Posterior cingulate gyrus (tissue), 11 donors: ENCODE measurements around the gene GSPT1.
"Not testable (repeated sequence)": the region's sequence is repeated elsewhere in the genome, so short reads cannot be mapped to it uniquely, and the experiment has no call there.

Source experiments
- DNase-seq, 10 donors: peaks; one replicate each; pipeline versions ENCODE4 v3.0.0 to v3.0.0-alpha.2; 2020 to 2021; ENCODE audit warnings: mixed read lengths in 3 of 10
- intact Hi-C: fragments of 100-400 bp; cut with DNase I; formaldehyde crosslinking; loops from one replicate; pipeline ENCODE4 v1.15.1; 2023

Gene GSPT1

DNA sequence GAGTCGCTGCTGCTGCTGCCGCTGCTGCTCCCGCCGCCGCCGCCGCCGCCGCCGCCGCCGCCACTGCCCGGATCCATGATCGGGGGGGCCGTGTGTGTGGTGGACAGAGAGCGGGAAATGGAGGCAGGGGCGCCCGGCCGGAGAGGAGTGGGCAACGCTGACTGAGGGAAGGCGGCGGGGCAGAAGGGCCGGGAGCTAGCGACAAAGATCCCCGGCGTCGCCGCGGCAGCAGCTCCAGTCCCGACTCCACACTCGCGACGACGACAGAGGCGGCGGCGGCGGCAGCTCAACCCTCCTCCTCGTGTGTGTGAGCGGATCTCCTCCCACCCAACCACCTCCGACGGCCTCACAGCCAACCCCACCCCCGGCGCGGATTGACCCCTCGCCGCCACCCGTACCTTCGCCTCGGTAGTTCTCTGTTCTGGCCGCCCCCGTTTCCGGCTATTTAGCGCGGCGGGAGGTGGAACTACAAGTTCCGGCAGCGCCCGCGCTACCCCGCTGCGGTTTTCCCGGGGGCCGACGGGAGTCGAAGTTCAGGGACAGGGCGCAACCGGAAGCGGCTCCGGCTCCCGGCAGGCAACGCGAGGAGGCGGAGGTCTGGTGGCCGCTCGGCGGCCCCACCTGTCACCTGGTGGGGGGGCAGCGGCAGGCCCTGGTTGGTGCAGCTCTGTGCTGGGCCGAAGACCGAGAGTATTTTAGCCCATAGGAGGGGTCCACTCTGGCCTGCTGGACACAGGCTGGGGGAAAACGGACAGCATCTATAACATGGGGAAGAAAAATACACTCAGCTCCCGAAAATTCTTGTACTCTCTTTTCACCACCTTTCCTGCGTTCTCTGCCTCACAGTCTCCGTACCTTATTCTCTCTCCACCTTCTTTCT lies at the start of gene GSPT1:
TSS of gene GSPT1 (minus strand) at position 313 of the 880 bp plus-strand sequence. CDS start at position 77, 236 bp downstream.
- DNase-seq, result peak; percentile 98 to 100 (median 98)
- intact Hi-C loops, result loop anchor here (1.0 to 10.0 kb wide), 2 partner anchors 59 to 65 kb away; partner anchors contain the start of genes RSL1D1 and SNX29

DNA sequence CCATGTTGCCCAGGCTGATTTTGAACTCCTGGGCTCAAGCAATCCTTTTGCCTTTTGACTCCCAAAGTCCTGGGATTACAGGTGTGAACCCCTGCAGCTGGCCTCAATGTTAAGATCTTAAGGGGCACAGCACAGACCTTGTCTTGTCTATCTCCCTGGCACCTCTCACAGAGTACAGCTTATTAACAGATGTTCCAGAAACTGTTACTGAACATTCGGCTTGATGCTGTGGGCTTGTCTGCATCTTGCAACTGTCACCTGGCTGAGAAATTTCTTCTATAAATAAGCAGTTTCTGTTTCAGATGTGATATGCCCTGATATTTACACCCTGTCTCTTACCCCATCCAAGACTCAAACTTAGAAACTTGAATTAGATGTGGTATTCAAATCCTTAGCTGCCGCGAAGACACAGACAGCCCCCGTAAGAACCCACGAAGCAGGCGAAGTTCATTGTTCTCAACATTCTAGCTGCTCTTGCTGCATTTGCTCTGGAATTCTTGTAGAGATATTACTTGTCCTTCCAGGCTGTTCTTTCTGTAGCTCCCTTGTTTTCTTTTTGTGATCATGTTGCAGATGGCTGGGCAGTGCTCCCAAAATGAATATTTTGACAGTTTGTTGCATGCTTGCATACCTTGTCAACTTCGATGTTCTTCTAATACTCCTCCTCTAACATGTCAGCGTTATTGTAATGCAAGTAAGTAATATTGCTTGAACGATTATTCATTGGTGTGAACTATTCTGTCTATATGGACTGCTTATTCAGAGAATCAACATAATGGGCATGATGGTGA lies 49.2 kb upstream of the GSPT1 start, which contains the start of gene TNFRSF17:
TSS of gene TNFRSF17 (plus strand) at position 450 of the 791 bp plus-strand sequence. CDS start at position 565, 115 bp downstream.
- intact Hi-C loops, result no loop called here
- DNase-seq, result no peak

DNA sequence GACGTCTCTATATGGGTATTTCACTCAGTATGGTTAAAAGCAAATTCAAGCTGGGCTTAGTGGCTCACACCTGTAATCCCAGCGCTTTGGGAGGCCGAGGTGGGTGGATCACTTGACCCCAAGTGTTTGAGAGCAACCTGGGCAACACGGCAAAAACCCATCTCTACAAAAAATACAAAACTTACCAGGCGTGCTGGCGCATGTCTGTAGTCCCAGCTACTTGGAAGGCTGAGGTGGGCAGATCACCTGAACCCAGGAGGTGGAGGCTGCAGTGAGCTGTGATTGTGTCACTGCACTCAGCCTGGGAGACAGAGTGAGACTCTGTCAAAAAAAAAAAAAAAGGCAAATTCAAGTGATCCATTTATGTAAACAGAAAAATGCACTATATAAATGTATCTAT lies 48.0 kb upstream of the GSPT1 start:
- DNase-seq, result no peak
- intact Hi-C loops, result no loop called here

DNA sequence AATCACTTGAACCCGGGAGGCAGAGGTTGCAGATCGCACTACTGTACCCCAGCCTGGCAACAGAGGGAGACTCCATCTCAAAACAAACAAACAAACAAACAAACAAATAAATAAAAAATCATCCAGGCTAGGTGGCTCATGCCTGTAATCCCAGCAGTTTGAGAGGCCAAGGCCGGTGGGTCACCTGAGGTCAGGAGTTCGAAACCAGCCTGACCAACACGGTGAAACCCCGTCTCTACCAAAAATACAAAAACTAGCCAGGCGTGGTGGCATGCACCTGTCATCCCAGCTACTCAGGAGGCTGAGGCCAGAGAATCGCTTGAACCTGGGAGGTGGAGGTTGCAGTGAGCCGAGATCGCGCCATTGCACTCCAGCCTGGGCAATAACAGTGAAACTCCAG lies 47.2 kb upstream of the GSPT1 start:
- DNase-seq, intact Hi-C loops: not testable (repeated sequence)

DNA sequence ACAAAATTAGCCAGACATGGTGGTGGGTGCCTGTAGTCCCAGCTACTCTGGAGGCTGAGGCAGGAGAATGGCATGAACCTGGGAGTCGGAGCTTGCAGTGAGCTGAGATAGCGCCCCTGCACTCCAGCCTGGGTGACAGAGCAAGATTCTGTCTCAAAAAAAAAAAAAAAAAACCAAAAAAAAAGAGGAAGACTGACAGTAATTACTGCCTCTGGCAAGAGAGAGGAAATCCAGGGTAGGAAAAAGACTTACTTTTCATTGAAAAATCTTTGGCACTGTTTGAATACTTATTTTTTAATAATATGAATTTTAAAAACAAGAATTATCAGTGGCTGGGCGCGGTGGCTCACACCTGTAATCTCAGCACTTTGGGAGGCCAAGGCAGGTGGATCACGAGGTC lies 46.7 kb upstream of the GSPT1 start:
- DNase-seq, intact Hi-C loops: not testable (repeated sequence)

DNA sequence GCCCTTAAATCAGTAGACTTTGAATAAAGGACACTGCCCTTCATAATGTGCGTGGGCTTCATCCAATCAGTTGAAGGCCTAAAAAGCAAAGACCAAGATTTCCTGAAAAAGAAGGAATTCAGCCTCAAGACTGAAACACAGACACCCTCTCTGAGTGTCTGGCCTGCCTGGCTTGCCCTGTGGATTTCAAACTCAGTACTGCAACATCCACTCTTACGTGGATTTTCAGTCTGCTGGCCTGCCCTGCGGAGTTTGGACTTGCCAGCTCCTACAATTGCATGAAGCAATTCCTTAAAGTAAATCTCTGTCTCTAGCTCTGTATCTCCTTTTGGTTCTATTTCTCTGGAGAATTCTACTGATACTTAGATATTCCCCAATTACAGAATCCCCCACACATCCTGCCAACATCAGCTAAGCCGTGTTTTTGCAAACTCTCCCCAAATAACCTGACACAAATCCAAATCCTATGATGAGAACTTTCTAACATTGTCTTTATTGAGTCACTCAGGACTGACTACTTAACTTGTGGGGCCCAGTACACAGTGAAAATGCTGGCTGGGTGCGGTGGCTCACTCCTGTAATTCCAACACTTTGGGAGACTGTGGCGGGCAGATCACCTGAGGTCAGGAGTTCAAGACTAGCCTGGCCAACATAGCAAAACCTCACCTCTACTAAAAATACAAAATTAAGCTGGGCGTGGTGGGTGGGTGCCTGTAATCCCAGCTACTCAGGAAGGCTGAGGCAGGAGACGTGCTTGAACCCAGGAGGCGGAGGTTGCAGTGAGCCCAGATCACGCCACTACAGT lies 42.0 kb upstream of the GSPT1 start:
- DNase-seq, result no peak
- intact Hi-C loops, result no loop called here

DNA sequence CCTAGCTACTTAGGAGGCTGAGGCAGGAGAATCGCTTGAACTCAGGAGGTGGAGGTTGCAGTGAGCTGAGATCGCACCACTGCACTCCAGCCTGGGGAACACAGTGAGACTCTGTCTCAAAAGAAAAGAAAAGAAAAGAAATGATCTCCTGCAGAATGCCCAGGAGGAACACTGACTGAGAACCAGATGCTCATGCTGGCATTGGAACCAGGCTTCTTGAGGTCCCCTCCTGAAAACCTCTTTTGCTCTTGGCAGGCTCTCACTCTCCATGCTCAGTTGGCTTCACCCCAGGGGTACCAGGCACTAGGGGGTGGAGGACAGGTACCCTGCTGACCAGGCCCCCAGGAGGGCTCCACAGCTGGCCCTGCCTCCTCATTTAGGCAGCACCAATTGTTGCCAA lies 40.8 kb upstream of the GSPT1 start:
- intact Hi-C loops, result no loop called here
- DNase-seq, result no peak

DNA sequence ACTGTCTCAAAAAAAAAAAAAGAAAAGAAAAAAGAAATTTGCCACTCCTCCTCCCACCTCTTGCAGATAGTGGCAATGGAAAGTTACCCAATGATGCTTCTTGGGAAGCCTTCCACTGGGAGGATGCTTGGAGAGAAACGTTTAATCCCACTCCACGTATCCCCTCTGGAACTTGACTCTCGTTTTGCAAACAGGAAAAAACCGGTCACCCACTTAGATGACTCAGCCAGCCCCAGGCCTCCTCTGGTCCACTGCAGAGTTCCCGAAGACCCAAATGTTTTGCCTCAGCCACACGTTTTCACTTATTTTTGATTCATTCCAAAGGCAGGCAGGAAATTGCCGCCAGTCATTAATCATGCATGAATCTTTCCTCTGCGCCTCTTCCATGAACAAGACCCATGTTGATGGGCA lies 40.0 kb upstream of the GSPT1 start:
- DNase-seq, result no peak
- intact Hi-C loops, result no loop called here

DNA sequence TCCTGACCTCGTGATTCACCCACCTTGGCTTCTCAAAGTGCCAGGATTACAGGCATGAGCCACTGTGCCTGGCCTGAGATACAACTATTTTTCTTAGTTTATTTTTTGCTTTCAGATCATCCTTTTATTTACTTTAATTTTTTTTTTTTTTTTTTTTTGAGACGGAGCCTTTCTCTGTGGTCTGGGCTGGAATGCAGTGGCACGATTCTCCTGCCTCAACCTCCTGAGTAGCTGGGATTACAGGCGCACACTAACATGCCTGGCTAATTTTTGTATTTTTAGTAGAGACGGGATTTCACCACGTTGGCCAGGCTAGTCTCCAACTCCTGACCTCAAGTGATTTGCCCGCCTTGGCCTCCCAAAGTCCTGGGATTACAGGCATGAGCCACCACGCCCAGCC lies 37.8 kb upstream of the GSPT1 start:
- DNase-seq, result peak in 1 of 10 donors; percentile 10
- intact Hi-C loops, result not testable (repeated sequence)

DNA sequence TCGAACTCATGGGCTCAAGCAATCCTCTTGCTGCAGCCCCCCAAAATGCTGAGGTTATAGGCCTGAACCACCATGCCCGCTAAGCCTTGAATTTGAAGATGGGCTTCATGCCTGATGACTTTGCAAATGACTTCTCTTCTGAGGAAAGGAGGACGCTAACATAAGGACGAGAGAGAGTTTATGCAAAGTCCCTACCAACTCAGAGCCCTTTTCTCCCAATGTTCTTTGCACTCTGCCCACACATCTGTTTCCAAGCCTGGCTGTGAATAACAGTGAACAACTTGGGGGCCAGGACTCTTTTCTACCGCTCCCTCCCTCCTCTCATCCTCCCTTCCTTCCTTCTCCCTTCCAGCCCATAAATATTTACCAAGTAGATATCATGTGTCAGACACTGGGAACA lies 34.6 kb upstream of the GSPT1 start:
- DNase-seq, result no peak
- intact Hi-C loops, result no loop called here

DNA sequence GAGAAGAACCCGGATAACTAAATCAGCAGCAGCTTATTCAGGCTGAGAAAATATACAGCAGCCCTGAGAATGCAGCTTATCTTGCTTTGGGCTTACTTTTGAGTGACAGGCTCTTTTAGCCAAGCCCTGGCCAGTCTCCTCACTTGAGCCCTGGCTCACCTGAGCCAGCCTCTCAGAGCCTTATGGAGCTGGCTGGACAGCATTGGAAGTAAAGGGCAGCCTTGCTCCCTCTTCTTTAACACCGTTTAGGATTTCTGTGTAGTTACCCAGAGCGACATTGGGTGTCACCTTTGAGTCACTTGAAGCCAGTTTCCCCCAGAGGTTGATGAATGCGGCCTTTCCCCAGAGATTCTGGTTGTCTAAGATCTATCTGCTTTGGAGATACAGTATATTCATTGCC lies 33.8 kb upstream of the GSPT1 start:
- DNase-seq, result peak in 4 of 10 donors; percentile 30 to 48 (median 38)
- intact Hi-C loops, result loop anchor here (1.0 kb wide), 1 partner anchor 119 kb away; no protein-coding TSS in a partner anchor

DNA sequence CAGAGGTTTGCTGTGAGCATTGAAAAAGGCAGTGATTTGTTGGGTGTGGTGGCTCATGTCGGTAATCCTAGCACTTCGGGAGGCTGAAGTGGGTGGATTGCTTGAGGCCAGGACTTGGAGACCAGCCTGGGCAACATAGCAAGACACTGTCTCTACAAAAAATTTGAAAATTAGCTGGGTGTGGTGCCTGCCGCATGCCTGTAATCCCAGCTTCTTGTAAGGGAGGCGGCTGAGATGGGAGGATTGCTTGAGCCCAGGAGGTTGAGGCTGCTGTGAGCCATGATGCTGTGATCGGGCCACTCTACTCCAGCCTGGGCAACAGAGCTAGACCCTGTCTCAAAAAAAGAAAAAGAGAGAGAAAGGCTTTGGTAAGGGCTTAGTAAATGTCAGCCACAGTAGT lies 33.1 kb upstream of the GSPT1 start:
- intact Hi-C loops, result loop anchor here (1.0 kb wide), 1 partner anchor 119 kb away; no protein-coding TSS in a partner anchor
- no peak for DNase-seq

DNA sequence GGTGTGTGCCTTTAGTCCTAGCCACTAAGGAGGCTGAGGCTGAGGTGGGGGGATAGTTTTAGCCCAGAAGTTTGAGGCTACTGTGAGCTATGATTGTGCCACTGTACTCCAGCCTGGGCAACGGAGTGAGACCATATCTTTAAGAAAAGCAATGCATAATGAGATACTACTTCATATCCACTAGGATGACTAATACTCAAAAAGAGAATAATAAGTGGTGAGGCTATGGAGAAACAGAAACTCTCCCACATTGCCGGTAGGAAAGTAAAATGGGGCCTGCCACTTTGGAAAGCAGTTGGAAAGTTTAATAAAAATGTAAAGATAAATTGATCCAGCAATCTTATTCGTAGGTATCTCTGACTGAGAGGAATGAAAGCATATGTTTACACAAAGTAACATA lies 30.7 kb upstream of the GSPT1 start:
- no peak for DNase-seq
- intact Hi-C loops, result no loop called here

DNA sequence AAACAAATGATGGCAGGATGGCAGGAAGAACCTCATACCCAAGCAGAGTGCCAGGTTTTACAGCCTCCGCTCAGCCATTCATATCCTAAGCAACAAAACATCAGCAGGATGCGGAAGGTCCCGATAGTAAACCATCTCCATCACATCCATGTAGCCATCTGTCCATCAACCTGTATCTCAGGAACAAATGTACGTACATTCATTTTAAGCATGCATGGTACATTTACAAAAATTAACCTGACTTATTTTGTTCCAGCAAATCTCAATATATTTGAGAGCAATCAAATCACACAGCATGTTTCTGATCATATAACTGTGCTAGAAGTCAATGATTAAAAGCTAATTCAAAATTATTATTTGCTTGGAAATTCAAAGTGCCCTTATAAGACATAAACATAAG lies 26.2 kb upstream of the GSPT1 start, which contains the start of gene NPIPB2:
TSS of gene NPIPB2 (minus strand) at position 101 of the 400 bp plus-strand sequence. CDS start at position 101, 0 bp downstream.
- intact Hi-C loops, DNase-seq: not testable (repeated sequence)

DNA sequence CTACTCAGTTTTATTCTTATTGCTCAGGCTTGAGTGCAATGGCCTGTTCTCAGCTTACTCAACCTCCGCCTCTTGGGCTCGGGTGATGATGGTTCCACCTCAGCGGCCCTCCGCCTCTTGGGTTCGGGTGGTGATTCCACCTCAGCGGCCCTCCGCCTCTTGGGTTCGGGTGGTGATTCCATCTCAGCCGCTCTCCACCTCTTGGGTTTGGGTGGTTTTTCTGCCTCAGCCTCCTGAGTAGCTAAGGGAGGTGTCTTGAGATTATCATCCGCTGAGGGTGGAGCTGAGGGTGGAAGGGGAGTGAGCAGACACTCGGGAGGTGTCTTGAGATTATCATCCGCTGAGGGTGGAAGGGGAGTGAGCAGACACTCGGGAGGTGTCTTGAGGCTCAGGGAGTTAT lies 11.6 kb upstream of the GSPT1 start:
- intact Hi-C loops, DNase-seq: not testable (repeated sequence)

DNA sequence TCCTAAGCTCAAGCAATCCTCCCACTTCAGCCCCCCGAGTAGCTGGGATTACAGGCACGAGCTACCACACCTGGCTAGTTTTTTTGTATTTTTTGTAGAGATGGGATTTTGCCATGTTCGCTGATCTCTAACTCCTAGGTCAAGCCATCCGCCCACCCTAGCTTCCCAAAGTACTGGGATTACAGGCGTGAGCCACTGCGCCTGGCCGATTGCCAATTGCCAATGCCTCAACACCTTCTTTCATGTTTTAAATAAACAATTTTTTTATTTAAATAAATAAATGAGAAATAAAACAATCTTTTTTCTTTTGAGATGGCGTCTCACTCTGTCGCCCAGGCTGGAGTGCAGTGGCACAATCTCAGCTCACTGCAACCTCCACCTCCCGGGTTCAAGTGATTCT lies 8.3 kb upstream of the GSPT1 start:
- peak in 1 of 10 donors; percentile 76 for DNase-seq
- intact Hi-C loops, result not testable (repeated sequence)

DNA sequence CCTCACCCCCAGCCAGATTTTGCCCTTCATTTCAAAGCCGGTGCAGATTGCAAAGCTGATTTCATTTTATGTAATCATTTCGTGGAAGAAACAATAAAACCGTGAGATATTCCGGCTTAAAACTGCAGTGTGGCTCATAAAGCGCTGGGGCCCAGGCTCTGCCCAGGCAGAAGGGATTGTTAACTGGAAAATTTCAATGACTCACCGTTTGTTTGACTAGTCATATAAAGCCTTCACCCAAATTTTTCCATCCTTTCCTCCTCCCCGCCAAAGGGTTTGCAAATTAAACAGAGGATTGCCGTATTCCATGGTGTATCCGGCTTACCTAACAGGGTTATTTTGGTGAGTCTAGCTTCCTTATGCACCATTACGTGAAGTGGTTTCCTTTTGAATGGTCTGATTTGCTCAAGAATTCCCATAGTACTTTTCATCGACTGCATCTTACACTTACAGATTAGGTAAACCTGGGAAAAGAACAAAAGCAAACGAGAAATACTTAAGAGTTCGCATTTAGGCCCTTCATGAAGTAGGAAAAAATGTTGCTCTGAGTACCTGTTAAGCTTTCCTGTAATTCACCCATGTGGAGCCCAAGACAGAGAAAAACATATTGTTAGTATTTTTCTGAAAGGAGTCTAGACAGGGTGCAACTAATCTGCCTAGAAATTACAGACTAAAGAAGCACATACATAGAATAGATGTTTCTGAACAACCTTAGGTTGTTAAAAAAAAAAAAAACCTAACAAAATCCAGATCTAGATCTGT lies 949 bp upstream of the GSPT1 start:
- intact Hi-C loops, result loop anchor here (1.0 to 10.0 kb wide), 2 partner anchors 58 to 65 kb away; partner anchors contain the start of genes RSL1D1 and SNX29
- peak in 2 of 10 donors; percentile 3 to 16 for DNase-seq

DNA sequence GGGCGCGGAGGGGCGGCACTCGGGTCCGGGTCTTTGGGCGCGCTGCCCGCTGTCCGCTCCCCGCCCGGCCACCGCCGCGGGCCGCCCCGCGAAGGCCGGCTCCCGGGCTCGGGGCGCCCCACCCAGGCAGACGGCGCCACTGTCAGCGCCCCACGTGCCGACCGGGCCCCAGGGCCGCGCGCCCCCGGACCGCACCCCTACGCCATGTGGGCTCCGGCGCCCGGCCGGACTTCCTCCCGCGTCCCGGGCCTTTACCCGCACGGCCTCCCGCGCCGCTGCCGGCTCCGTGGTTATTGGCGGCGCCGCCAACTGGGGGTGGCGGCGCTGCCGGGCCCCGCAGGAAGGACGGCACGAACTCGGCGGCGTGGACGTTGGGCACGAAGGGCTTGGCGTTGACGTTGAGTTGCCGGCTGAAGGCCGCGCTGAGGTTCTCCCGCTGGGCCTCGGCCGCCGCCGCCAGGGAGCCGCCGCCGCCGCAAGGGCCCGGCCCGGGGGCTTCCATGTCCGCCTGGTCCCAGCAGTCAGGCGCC lies 577 bp downstream of the GSPT1 start:
- DNase-seq, result peak in 6 of 10 donors; percentile 19 to 90 (median 40)
- intact Hi-C loops, result loop anchor here (10.0 kb wide), 1 partner anchor 60 kb away; the partner anchor contains the start of gene SNX29
